GM12878 (cell line): ENCODE results near the gene MGST1.

Experiments used
- ASH2L ChIP-seq: fragments of 300-600, 200-600 bp; sonication (generic); IDR thresholded peaks from 2 replicates; pipeline ENCODE4 v1.6.1; 2017; ENCODE audit warnings: low read depth, mild to moderate bottlenecking, borderline replicate concordance
- EP300 ChIP-seq, 2 experiments: fragments of 150-350 bp in 1 of 2; IDR thresholded peaks; 2 replicates each; pipeline ENCODE4 v1.6.1; 2011 to 2012; ENCODE audit warnings: low read depth in 2 of 2, low read length in 2 of 2, borderline replicate concordance in 1 of 2, improper control_type of control experiment in 1 of 2, inconsistent platforms in 1 of 2; ENCODE audit not compliant: control insufficient read depth in 1 of 2

DNA sequence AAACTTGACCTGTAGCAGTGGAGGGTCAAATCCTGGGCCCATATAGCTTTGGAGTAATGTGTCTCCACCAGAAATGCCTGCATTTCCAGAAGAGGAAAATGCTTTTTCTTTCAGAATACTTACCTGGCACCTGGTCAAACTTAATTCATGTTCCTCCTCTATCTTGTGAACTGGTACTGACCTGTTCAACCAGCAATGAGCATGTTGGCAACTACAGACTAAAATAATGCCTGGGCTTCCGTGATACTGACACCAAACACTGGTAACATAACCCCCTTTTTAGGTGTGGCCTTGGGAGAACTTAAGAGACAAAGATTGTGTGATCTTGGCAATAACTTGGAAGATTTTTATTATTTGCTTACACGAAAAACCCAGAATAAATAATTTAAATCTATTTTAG, 23.8 kb upstream of the MGST1 start:
- no peak for TF ChIP-seq ASH2L
- TF ChIP-seq EP300 (IDR thresholded peaks at IDR 0.05; ENCODE audit: borderline replicate concordance in 1 of 2, control insufficient read depth in 1 of 2, low read depth in 2 of 2, low read length in 2 of 2) = no peak
